Measurements from ENCODE around the gene KCNIP1.

DNA sequence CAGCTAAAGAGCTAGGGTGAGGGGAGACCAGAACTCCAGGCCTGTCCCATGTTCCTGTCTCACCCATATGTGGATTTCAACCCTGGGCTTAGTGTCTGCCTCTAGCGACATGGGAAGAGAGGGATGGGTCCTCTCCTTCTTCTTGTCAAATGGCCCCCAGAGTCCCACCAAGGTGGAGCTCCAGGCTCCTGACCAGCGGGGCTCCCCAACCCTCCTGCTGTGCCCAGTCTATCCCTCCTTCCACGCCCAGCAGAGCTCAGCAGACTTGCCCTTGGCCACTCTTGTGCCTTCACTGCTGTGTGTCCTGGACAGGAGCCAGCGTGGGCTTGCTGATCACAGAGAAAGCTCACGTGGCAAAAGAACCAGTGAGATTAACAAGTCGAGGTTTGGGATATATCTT lies 156.7 kb downstream of the KCNIP1 start:
- TF ChIP-seq, protein P1, sequence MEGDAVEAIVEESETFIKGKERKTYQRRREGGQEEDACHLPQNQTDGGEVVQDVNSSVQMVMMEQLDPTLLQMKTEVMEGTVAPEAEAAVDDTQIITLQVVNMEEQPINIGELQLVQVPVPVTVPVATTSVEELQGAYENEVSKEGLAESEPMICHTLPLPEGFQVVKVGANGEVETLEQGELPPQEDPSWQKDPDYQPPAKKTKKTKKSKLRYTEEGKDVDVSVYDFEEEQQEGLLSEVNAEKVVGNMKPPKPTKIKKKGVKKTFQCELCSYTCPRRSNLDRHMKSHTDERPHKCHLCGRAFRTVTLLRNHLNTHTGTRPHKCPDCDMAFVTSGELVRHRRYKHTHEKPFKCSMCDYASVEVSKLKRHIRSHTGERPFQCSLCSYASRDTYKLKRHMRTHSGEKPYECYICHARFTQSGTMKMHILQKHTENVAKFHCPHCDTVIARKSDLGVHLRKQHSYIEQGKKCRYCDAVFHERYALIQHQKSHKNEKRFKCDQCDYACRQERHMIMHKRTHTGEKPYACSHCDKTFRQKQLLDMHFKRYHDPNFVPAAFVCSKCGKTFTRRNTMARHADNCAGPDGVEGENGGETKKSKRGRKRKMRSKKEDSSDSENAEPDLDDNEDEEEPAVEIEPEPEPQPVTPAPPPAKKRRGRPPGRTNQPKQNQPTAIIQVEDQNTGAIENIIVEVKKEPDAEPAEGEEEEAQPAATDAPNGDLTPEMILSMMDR (IDR thresholded peaks at IDR 0.05) = no peak
- TF ChIP-seq POLR2A (IDR thresholded peaks at IDR 0.05) = no peak

Data from gastroesophageal sphincter (tissue), 3 donors.